Naive thymus-derived CD4-positive, alpha-beta T cell (primary cell): ENCODE measurements around the gene KIF13A. TPM values are rescaled to one million over a fixed set of nuclear protein-coding genes. Genes with fewer than 3 reads are reported as not detected.
"Not testable (repeated sequence)": the region's sequence is repeated elsewhere in the genome, so short reads cannot be mapped to it uniquely, and the experiment has no call there.

Experiments
- ATAC-seq: fragments of 150-1000 bp; cut with Tn5 transposase; 2 replicates; pipeline ENCODE4 v1.10.0; 2021; ENCODE audit warnings: mild to moderate bottlenecking, moderate library complexity
- CTCF ChIA-PET: fragments of 350-600 bp; sonication (Branson Sonifier 250); formaldehyde crosslinking; loops from one replicate; lab custom pipeline; 2021; ENCODE audit warnings: antibody characterized with exemption; lab: Charles Lee
- POLR2A ChIA-PET: fragments of 350-600 bp; sonication (Branson Sonifier 250); formaldehyde crosslinking; loops from one replicate; lab custom pipeline; 2021; ENCODE audit warnings: antibody characterized with exemption, inconsistent platforms; lab: Charles Lee
- DNase-seq, 9 donors: peaks; one replicate each; pipeline versions ENCODE4 v3.0.0 to v3.0.0-alpha.2; 2020 to 2022; ENCODE audit warnings: mixed read lengths in 1 of 9
- H3K27ac ChIP-seq: one replicate; pipeline ENCODE4 v1.7.0; 2013; ENCODE audit warnings: mild to moderate bottlenecking, low read depth, low read length, moderate library complexity
- H3K27me3 ChIP-seq, 2 donors: one replicate each; pipeline ENCODE4 v1.7.0; 2013; ENCODE audit warnings: low read length in 2 of 2, mild to moderate bottlenecking in 2 of 2, moderate library complexity in 2 of 2; ENCODE audit not compliant: control insufficient read depth in 2 of 2, insufficient read depth in 2 of 2
- H3K36me3 ChIP-seq, 3 experiments: 1 replicate in 2 of 3; 2 replicates in 1 of 3; pipeline ENCODE4 v1.7.0; 2013; ENCODE audit warnings: low read length in 3 of 3, mild to moderate bottlenecking in 3 of 3, moderate library complexity in 1 of 3; ENCODE audit not compliant: insufficient read depth in 3 of 3, control insufficient read depth in 2 of 3
- H3K4me1 ChIP-seq, 2 donors: one replicate each; pipeline ENCODE4 v1.7.0; 2013; ENCODE audit warnings: low read length in 2 of 2, mild to moderate bottlenecking in 2 of 2, moderate library complexity in 1 of 2; ENCODE audit not compliant: control insufficient read depth in 2 of 2, insufficient read depth in 2 of 2
- H3K4me3 ChIP-seq: 2 replicates; pipeline ENCODE4 v1.7.0; 2013; ENCODE audit warnings: mild to moderate bottlenecking, low read length
- H3K9me3 ChIP-seq, 3 experiments: 1 replicate in 2 of 3; 2 replicates in 1 of 3; pipeline ENCODE4 v1.7.0; 2013; ENCODE audit warnings: low read length in 3 of 3; ENCODE audit not compliant: control insufficient read depth in 2 of 3
- H3K27ac Mint-ChIP-seq, 9 donors: one replicate each; pipeline ENCODE4 v1.8.0; 2020 to 2022; ENCODE audit warnings: mixed read lengths in 9 of 9, mild to moderate bottlenecking in 8 of 9, moderate library complexity in 5 of 9, inconsistent platforms in 2 of 9
- H3K27me3 Mint-ChIP-seq, 5 donors: one replicate each; pipeline ENCODE4 v1.8.0; 2021 to 2022; ENCODE audit warnings: mixed read lengths in 5 of 5, mild to moderate bottlenecking in 1 of 5
- H3K36me3 Mint-ChIP-seq, 5 donors: one replicate each; pipeline ENCODE4 v1.8.0; 2020 to 2022; ENCODE audit warnings: mixed read lengths in 5 of 5, mild to moderate bottlenecking in 3 of 5, inconsistent platforms in 1 of 5
- H3K4me1 Mint-ChIP-seq, 7 donors: one replicate each; pipeline ENCODE4 v1.8.0; 2020 to 2022; ENCODE audit warnings: mixed read lengths in 7 of 7, mild to moderate bottlenecking in 3 of 7, inconsistent platforms in 1 of 7
- H3K4me3 Mint-ChIP-seq, 10 donors: one replicate each; pipeline ENCODE4 v1.8.0; 2020 to 2022; ENCODE audit warnings: mild to moderate bottlenecking in 10 of 10, mixed read lengths in 10 of 10, moderate library complexity in 6 of 10, inconsistent platforms in 2 of 10
- H3K9me3 Mint-ChIP-seq, 11 donors: one replicate each; pipeline ENCODE4 v1.8.0; 2020 to 2022; ENCODE audit warnings: mixed read lengths in 11 of 11, mild to moderate bottlenecking in 4 of 11, inconsistent platforms in 1 of 11, moderate library complexity in 1 of 11
- intact Hi-C, 2 donors: fragments of 100-400 bp; cut with micrococcal nuclease; formaldehyde crosslinking; loops; one replicate each; pipeline ENCODE4 v1.15.1; 2023
- polyA plus RNA-seq, 2 donors: library from polyadenylated mRNA; unstranded; fragments of 300-500 nt; fragmentation: Illumina TruSeq; gene quantifications; one replicate each; pipeline ENCODE4 v1.2.3, GENCODE V29; 2021
- total RNA-seq, 6 experiments: library from RNA in 5 of 6; stranded (reverse) in 5 of 6; gene quantifications; 1 replicate in 5 of 6; 2 replicates in 1 of 6; pipeline ENCODE4 v1.2.3 and lab custom pipeline; 2021 to 2026

KIF13A gene
- total and polyA plus RNA-seq, 7 experiments from 2014 or later = 0.05 to 21.0 (median 0.97) TPM; not detected in 2

- H3K9me3 Mint-ChIP-seq = peaks cover 0 to 2% (median 0%) of the 10 kb centered on the region in 11 donors
- intact Hi-C loops = no loop called here
- Histone ChIP-seq H3K4me3 (no peak overlapping the region), H3K27me3 (no peaks in the 10 kb centered on the region), H3K9me3 (no peaks in the 10 kb centered on the region), H3K36me3 (no peaks in the 10 kb centered on the region), H3K27ac (no peak overlapping the region), H3K4me1 (no peaks in the 10 kb centered on the region)
- H3K4me1 Mint-ChIP-seq = no peaks in the 10 kb centered on the region
- ChIA-PET CTCF (interaction anchor here (0.6 kb wide), 1 partner anchor 175 kb away, joined by 3 read pairs; no protein-coding TSS in a partner anchor), POLR2A (no interaction called here)
- peaks cover 0 to 21% (median 7%) of the 10 kb centered on the region in 5 donors for H3K27me3 Mint-ChIP-seq
- H3K27ac Mint-ChIP-seq = no peak overlapping the region
- no peak for DNase-seq
- ATAC-seq = no peak
- H3K36me3 Mint-ChIP-seq = no peaks in the 10 kb centered on the region
- no peak overlapping the region for H3K4me3 Mint-ChIP-seq
These were observed 173.9 kb downstream of the KIF13A start for GRCh38 chr6:17813542-17813941.

DNA sequence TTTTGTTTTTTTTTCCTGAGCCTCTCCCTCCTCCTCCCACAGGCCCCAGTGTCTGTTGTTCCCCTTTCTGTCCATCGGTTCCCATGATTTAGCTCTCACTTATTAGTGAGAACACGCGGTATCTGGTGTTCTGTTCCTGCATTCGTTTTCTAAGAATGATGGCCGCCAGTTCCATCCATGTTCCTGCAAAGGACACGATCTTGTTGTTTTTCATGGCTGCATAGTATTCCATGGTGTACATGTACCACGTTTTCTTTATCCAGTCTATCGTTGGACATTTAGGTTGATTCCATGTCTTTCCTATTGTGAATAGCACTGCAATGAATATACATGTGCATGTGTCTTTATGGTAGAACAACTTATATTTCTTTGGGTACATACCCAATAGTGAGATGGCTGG is 175.1 kb downstream of the KIF13A start:
- no peak overlapping the region for H3K4me3 ChIP-seq
- H3K27ac Mint-ChIP-seq = no peak overlapping the region
- H3K36me3 ChIP-seq = no peaks in the 10 kb centered on the region
- peaks cover 0 to 6% (median 0%) of the 10 kb centered on the region in 5 donors for H3K36me3 Mint-ChIP-seq
- no peaks in the 10 kb centered on the region for H3K4me1 Mint-ChIP-seq
- no peaks in the 10 kb centered on the region for H3K9me3 ChIP-seq
- ATAC-seq (no peak), DNase-seq (no peak)
- ChIA-PET CTCF (no interaction called here), POLR2A (no interaction called here)
- H3K4me3 Mint-ChIP-seq = no peak overlapping the region
- no peak overlapping the region for H3K27ac ChIP-seq
- peaks cover 0 to 17% (median 12%) of the 10 kb centered on the region in 5 donors for H3K27me3 Mint-ChIP-seq
- no peaks in the 10 kb centered on the region for H3K4me1 ChIP-seq
- intact Hi-C loops = no loop called here
- H3K27me3 ChIP-seq = no peaks in the 10 kb centered on the region
- peaks cover 0 to 8% (median 2%) of the 10 kb centered on the region in 11 donors for H3K9me3 Mint-ChIP-seq

- no peak overlapping the region for H3K4me3 ChIP-seq
- H3K36me3 ChIP-seq = no peaks in the 10 kb centered on the region
- ATAC-seq (no peak), DNase-seq (no peak)
- H3K27me3 ChIP-seq = no peaks in the 10 kb centered on the region
- intact Hi-C loops = no loop called here
- H3K4me1 ChIP-seq = no peaks in the 10 kb centered on the region
- no peak overlapping the region for H3K4me3 Mint-ChIP-seq
- no peaks in the 10 kb centered on the region for H3K9me3 ChIP-seq
- no peak overlapping the region for H3K27ac Mint-ChIP-seq
- peaks cover 0 to 8% (median 0%) of the 10 kb centered on the region in 5 donors for H3K36me3 Mint-ChIP-seq
- ChIA-PET POLR2A (no interaction called here), CTCF (no interaction called here)
- peaks cover 0 to 16% (median 2%) of the 10 kb centered on the region in 11 donors for H3K9me3 Mint-ChIP-seq
- no peak overlapping the region for H3K27ac ChIP-seq
- H3K27me3 Mint-ChIP-seq = peaks cover 0 to 24% (median 12%) of the 10 kb centered on the region in 5 donors
- peaks cover 0 to 4% (median 0%) of the 10 kb centered on the region in 7 donors for H3K4me1 Mint-ChIP-seq
These were observed 178.8 kb downstream of the KIF13A start for GRCh38 chr6:17808609-17809008.

DNA sequence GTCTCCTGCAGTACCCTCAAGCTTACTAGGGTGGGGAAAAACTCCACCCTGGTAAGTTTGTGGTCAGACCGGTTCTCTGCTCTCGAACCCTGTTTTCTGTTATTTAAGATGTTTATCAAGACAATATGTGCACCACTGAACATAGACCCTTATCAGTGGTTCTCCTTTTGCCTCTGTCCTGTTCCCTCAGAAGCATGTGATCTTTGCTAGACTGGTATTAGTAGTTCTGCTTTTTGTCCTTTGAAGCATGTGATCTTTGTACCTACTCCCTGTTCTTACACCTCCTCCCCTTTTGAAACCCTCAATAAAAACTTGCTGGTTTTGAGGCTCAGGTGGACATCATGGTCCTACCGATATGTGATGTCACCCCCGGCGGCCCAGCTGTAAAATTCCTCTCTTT is 180.0 kb downstream of the KIF13A start:
- H3K36me3 ChIP-seq, CTCF ChIA-PET, intact Hi-C loops, H3K27me3 ChIP-seq, POLR2A ChIA-PET, H3K4me1 ChIP-seq, H3K9me3 ChIP-seq, DNase-seq, H3K4me3 ChIP-seq, H3K27ac Mint-ChIP-seq, H3K27ac ChIP-seq, H3K4me1 Mint-ChIP-seq, ATAC-seq, H3K36me3 Mint-ChIP-seq, H3K4me3 Mint-ChIP-seq: not testable (repeated sequence)
- peaks cover 0 to 24% (median 12%) of the 10 kb centered on the region in 5 donors for H3K27me3 Mint-ChIP-seq
- peaks cover 0 to 16% (median 2%) of the 10 kb centered on the region in 11 donors for H3K9me3 Mint-ChIP-seq

DNA sequence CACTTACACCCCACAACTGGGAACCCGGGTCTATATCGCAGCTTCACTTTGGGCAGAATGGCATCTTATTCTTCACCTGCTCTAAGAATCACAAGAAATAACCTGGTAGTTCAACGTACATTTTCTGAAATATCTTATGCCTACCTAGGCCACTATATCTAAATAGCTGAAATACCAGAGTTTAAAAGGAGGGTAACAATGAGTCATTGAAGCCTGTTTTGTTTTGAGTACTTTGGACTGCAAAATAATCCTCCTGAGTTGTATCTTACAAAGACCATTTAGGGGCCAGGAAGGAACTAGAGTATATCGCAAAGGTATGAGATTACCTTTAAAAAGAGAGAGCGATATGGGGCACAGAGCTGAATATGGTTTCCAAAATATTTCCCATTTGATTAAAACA is 184.0 kb downstream of the KIF13A start:
- H3K4me3 ChIP-seq = no peak overlapping the region
- POLR2A ChIA-PET = no interaction called here
- intact Hi-C loops = no loop called here
- ATAC-seq (no peak), DNase-seq (no peak)
- no peaks in the 10 kb centered on the region for H3K4me1 ChIP-seq
- no peaks in the 10 kb centered on the region for H3K9me3 ChIP-seq
- H3K36me3 Mint-ChIP-seq = peaks cover 0 to 8% (median 0%) of the 10 kb centered on the region in 5 donors
- H3K27me3 ChIP-seq = no peaks in the 10 kb centered on the region
- no peak overlapping the region for H3K4me3 Mint-ChIP-seq
- H3K27me3 Mint-ChIP-seq = peaks cover 4 to 21% (median 6%) of the 10 kb centered on the region in 5 donors
- peaks cover 0 to 5% (median 0%) of the 10 kb centered on the region in 7 donors for H3K4me1 Mint-ChIP-seq
- no peak overlapping the region for H3K27ac Mint-ChIP-seq
- H3K9me3 Mint-ChIP-seq = peaks cover 0 to 16% (median 0%) of the 10 kb centered on the region in 11 donors
- CTCF ChIA-PET = interaction anchor here (0.6 to 3.5 kb wide), 7 partner anchors 16 to 642 kb away, joined by 3 to 40 read pairs (median 4); no protein-coding TSS in a partner anchor
- H3K27ac ChIP-seq = no peak overlapping the region
- H3K36me3 ChIP-seq = no peaks in the 10 kb centered on the region

GRCh38 chr6:17798477-17799154 is 188.8 kb downstream of the KIF13A start:
- Mint-ChIP-seq H3K36me3 (no peaks in the 10 kb centered on the region), H3K4me1 (peaks cover 0 to 3% (median 0%) of the 10 kb centered on the region in 7 donors), H3K9me3 (no peaks in the 10 kb centered on the region), H3K27ac (no peak overlapping the region), H3K27me3 (peaks cover 0 to 39% (median 5%) of the 10 kb centered on the region in 5 donors), H3K4me3 (no peak overlapping the region)
- intact Hi-C loops = no loop called here
- H3K36me3 ChIP-seq = no peaks in the 10 kb centered on the region
- no peaks in the 10 kb centered on the region for H3K9me3 ChIP-seq
- no peak overlapping the region for H3K4me3 ChIP-seq
- DNase-seq = no peak
- POLR2A ChIA-PET = interaction anchor here (1.1 kb wide), 1 partner anchor 199 kb away, joined by 3 read pairs; the partner anchor contains the start of gene FAM8A1
- no peak overlapping the region for H3K27ac ChIP-seq
- H3K4me1 ChIP-seq = no peaks in the 10 kb centered on the region
- no peak for ATAC-seq
- H3K27me3 ChIP-seq = no peaks in the 10 kb centered on the region
- CTCF ChIA-PET = interaction anchor here (0.6 kb wide), 2 partner anchors 32 to 628 kb away, joined by 3 read pairs; no protein-coding TSS in a partner anchor
